NCI-H226 (cell line): ENCODE measurements around the gene SPTBN5.

Experiments
- DNase-seq: peaks from one replicate; pipeline ENCODE4 v3.0.0-alpha.2; 2015

The SPTBN5 gene

GRCh38 chr15:41926185-41927056, 32.6 kb upstream of the SPTBN5 start:
- DNase-seq: no peak

DNA sequence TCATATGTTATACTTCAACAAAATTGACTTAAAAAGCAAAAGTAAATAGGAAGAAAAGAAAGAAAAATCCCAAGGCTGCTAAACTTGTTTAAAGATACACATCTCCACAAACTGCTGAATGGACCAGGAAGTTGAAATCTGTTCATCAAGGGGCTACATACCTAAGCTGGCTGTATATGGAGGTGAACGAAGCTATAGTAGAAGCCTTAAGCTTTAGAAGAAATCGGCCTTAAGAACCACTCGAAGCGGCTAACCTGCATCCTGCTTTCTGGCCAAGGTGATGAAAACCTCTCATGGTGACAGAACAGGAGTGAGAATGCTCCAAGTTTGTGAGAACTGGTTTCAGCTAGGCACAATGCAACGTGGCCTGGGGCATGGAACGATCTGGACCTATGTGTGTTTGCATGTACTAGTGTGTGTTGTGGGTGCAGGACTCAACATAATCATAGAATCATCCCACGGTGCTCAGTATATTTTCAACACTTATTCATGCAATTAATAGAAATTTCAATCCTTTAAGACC, 31.3 kb upstream of the SPTBN5 start:
- DNase-seq: no peak

DNA sequence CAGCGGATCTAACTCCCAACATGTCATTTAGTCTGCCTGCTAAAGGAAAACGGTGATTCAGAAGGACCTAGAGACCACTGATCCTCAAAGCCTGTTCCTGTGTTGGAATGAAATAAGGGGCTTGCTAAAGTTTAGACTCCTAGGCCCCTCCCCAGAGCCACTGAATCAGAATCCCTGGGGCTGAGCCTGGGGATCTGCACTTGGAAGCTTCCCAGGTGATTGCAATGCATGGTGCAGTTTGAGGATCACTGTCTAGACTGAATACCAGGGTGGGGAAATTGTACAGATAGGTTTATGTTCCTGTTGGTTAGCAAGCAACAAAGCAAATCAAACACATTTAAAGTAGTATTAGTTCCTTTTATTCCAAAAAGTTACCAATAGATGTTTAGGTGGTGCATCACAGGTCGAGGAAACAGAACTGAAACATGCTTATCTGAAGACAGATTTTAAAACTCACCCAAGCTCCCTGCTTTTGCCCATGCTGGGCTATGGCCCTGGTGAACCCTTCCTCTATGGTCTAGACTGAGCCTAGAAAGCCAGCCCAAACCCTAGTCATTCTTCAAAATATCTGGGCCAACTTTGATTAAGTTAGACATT, 29.6 kb upstream of the SPTBN5 start:
- no peak for DNase-seq

DNA sequence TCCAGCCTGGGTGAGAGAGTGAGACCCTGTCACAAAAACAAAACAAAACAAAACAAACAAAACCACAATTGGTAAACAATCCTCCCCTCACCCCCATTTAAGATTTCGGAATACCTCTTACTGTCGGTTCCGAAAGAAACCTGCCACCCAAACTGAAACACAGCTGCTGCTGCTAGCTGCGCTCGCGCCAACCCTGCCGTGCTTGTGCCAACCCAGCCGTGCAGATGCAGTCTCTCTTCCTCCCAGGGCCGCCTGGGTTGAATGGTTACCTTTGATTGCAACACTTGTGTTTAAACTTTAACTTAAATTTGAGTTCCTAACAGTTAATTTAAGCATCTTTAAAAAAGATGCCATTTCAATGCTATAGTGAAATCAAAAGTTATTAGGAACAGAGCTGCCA, 28.5 kb upstream of the SPTBN5 start:
- DNase-seq: no peak

- DNase-seq: no peak
Measured at GRCh38 chr15:41921639-41922038, 27.8 kb upstream of the SPTBN5 start.

- DNase-seq: no peak
Measured at GRCh38 chr15:41921167-41921566, 27.3 kb upstream of the SPTBN5 start.

DNA sequence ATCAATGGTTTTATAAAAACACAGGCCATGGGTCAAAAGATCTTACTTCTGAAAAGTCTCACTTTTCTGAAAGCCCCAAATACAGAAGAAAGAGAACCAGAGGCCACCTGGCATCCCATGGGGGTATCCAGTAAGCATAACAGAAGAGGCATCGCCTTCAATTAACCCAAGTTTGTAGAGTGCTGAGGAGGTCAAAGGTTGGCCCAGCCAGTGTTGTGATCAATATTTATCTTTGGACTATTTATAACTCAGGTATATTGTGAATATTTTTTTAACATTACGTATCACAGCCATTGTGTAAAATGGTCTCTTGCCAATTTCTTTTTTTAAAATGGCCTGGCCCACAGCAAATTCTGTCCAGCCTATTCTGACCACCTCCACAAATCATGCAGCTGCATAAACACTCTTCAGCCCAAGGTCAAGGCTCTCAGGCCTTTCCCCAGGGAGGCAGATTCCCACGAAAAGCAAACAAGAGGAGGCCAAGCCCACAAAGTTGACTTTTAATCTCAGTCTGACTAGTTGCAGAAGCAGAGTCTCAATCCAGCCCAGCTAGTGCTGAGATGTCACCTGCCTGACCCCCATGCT, 26.2 kb upstream of the SPTBN5 start:
- DNase-seq: no peak

GRCh38 chr15:41919201-41919820, 25.5 kb upstream of the SPTBN5 start:
- DNase-seq: no peak

DNA sequence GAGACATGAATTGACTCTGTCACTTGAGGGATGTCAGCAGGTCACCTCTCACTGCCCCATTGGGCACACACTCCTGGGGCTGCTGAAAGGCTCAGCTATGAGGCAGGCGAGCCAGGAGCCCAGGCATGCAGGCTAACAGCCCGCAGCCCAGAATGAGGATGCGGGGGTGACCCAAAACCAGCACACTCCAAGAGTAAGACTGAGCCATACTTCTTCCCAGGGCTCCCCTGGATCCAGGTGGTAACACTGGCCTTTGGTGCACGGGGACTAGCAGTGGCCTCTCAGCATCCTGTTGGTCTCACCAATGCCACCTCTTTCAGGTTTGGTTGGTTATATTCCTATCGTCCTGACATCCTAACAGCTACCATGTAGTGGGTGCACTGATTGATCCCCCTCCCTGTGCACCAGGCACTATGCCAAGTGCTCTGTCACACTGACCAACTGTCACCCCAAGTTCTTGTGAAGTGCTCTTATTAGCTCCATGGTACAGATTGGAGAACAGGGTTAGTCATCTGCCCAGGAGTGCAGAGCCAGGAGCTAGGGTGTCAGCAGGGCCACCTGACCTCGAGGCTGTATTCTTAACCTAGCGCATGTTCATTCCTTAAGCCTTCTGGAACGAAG, 24.8 kb upstream of the SPTBN5 start:
- no peak for DNase-seq

DNA sequence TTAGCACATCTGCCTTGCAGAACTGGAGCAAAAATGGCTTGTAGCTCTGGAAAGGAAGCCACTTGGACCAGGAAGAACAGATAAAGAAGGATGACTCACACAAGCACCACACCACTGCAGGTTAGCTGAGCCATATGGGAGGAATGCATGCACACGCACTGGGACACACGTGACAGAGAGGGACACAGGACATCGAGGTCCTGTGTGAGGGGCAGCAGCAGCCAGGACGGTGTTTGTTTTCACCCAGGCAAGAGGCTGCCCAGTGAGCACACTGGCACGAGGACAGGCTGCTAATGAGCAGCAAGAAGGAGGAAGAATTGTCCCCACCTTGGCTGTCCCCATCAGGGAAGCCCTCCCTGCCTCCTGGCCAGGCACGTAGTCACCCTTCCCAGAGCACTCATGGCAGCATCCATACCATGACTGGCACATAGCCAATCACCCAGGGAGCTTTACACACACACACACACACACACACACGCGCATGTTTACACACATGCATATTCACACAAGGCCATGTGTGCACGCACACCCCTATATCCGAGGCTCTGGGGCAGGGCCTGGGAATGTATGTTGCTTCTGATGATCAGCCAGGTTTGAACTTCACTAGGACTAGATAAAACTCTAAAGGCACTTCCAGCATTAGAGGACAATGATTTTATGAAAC, 24.0 kb upstream of the SPTBN5 start:
- peak; percentile 36 for DNase-seq

GRCh38 chr15:41915255-41915994, 21.6 kb upstream of the SPTBN5 start:
- no peak for DNase-seq

- no peak for DNase-seq
Measured at GRCh38 chr15:41914411-41914810, 20.6 kb upstream of the SPTBN5 start.

- no peak for DNase-seq
Measured at GRCh38 chr15:41913256-41913655, 19.4 kb upstream of the SPTBN5 start.

- DNase-seq: no peak
Measured at GRCh38 chr15:41911691-41912345, 18.0 kb upstream of the SPTBN5 start.

GRCh38 chr15:41908736-41909461, 15.0 kb upstream of the SPTBN5 start:
- DNase-seq: no peak

- no peak for DNase-seq
Measured at GRCh38 chr15:41907141-41907540, 13.3 kb upstream of the SPTBN5 start.

DNA sequence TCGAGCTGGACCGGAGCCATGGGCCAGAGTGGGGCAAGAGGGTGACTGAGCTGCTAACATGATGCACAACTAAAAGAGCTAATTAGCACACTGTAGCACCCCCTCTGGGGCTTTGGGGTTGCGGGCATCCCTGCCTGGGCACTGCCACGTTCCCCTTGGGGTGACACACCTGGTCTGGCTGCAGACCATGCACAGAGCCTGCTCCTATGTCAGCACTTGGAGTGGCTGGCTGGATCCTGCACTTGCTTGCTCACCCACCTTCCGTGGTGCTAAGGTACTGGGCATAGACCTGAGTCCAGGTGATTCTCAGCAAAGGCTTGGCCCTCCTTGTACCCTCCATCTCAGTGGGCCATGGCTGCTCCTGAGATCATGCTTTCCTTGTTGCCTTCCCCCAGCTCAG, 12.8 kb upstream of the SPTBN5 start:
- DNase-seq: no peak

GRCh38 chr15:41905036-41905793, 11.4 kb upstream of the SPTBN5 start:
- DNase-seq: no peak

- no peak for DNase-seq
Measured at GRCh38 chr15:41904541-41905005, 10.7 kb upstream of the SPTBN5 start.

DNA sequence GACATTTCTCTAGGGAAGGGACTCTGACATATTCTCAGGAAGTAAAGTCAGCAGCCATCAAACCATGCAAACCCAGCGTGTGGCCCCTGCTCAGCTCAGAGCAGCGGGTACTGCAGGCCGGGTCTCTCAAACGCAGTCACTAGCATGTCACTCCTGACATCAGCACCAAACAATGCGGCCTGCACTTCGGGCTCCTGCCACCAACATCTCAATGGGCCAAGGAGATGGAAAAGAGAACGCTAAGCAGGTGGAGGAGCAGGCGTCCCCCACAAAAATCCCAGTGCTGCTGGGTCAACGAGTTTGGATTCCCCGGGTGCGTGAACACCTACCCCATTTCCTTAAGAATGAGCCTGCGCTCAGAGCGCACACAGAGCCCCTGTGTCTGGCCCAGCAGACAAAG, 9.9 kb upstream of the SPTBN5 start:
- DNase-seq: no peak
